Endothelial cell of umbilical vein (primary cell): ENCODE data around the gene VAV3. TPM values are rescaled to one million over a fixed set of nuclear protein-coding genes. Genes with fewer than 3 reads are reported as not detected.

Experiments used
- BruUV-seq: library from RNA; stranded (reverse); fragments of 400-500 nt; replicated peaks from 2 replicates; lab custom pipeline; 2021; lab: Mats Ljungman, UMichigan
- CTCF ChIA-PET: fragments of 300-600, 350-600 bp; sonication (Branson Sonifier 250); formaldehyde crosslinking; loops from one replicate; lab custom pipeline; 2021; ENCODE audit warnings: antibody characterized with exemption, inconsistent platforms; lab: Charles Lee
- POLR2A ChIA-PET: fragments of 300-600, 350-600 bp; sonication (Branson Sonifier 250); formaldehyde crosslinking; loops from one replicate; lab custom pipeline; 2021; ENCODE audit warnings: antibody characterized with exemption, inconsistent platforms; lab: Charles Lee
- DNase-seq: peaks from one replicate; pipeline ENCODE4 v3.0.0-alpha.2; 2011; ENCODE audit warnings: low read depth, low spot score
- FAIRE-seq: peaks from 2 replicates; lab custom pipeline; 2011; peaks lifted over from hg19 to GRCh38; lab: Jason Lieb, UNC
- H2AFZ ChIP-seq: 2 replicates; pipeline ENCODE4 v1.6.0; 2012; ENCODE audit warnings: low read depth, low read length, control low read depth, inconsistent platforms
- H3K27ac ChIP-seq: 2 replicates; pipeline ENCODE4 v1.5.1; 2011; ENCODE audit warnings: low read depth, mild to moderate bottlenecking, control low read depth, low read length, moderate library complexity; ENCODE audit not compliant: insufficient read depth
- H3K27me3 ChIP-seq, 2 experiments: 2 replicates each; pipeline versions ENCODE4 v1.6.0 to v1.6.1; 2011; ENCODE audit warnings: low read length in 2 of 2, mixed read lengths in 1 of 2; ENCODE audit not compliant: control insufficient read depth in 2 of 2, insufficient read depth in 2 of 2
- H3K36me3 ChIP-seq, 2 experiments: 2 replicates in 1 of 2; 3 replicates in 1 of 2; pipeline ENCODE4 v1.5.1; 2011; ENCODE audit warnings: low read length in 2 of 2, mild to moderate bottlenecking in 1 of 2, moderate library complexity in 1 of 2; ENCODE audit not compliant: control insufficient read depth in 2 of 2, insufficient read depth in 2 of 2; ENCODE audit errors: extremely low read depth in 1 of 2
- H3K4me1 ChIP-seq: 3 replicates; pipeline ENCODE4 v1.5.1; 2011; ENCODE audit warnings: mild to moderate bottlenecking, low read length; ENCODE audit not compliant: control insufficient read depth, insufficient read depth; ENCODE audit errors: extremely low read depth
- H3K4me2 ChIP-seq: 2 replicates; pipeline ENCODE4 v1.6.1; 2011; ENCODE audit warnings: low read length, control low read depth, mixed read lengths; ENCODE audit not compliant: insufficient read depth
- H3K4me3 ChIP-seq, 3 experiments: fragments of 200-600 bp in 1 of 3; sonication (generic), shearing (Covaris generic) in 1 of 3; replicated peaks in 1 of 3; 2 replicates each; pipeline ENCODE4 v1.5.1; 2011 to 2016; ENCODE audit warnings: control low read depth in 3 of 3, low read length in 3 of 3, mild to moderate bottlenecking in 2 of 3, inconsistent platforms in 1 of 3, low read depth in 1 of 3, moderate library complexity in 1 of 3; ENCODE audit not compliant: insufficient read depth in 1 of 3
- H3K79me2 ChIP-seq: 2 replicates; pipeline ENCODE4 v1.6.0; 2012; ENCODE audit warnings: low read length, inconsistent platforms; ENCODE audit not compliant: control insufficient read depth, insufficient read depth
- H3K9ac ChIP-seq: replicated peaks from 2 replicates; pipeline ENCODE3; 2011; ENCODE audit warnings: low read length, control low read depth; ENCODE audit not compliant: insufficient read depth; ENCODE audit errors: extremely low read depth
- H3K9me1 ChIP-seq: replicated peaks from 3 replicates; pipeline ENCODE4 v1.6.0; 2011; ENCODE audit warnings: mild to moderate bottlenecking, low read length; ENCODE audit not compliant: control insufficient read depth, insufficient read depth; ENCODE audit errors: extremely low read depth
- H3K9me3 ChIP-seq: replicated peaks from 2 replicates; pipeline ENCODE4 v1.5.1; 2012; ENCODE audit warnings: low read length, inconsistent platforms; ENCODE audit not compliant: control insufficient read depth, insufficient read depth
- H4K20me1 ChIP-seq: replicated peaks from 2 replicates; pipeline ENCODE3; 2011; ENCODE audit warnings: mild to moderate bottlenecking, low read length; ENCODE audit not compliant: control insufficient read depth, insufficient read depth; ENCODE audit errors: extremely low read depth
- CTCF ChIP-seq, 2 donors: IDR thresholded peaks; 1 replicate in 1 of 2; 2 replicates in 1 of 2; pipeline ENCODE4 v1.5.1; 2011; ENCODE audit warnings: low read length in 2 of 2, mild to moderate bottlenecking in 2 of 2, moderate library complexity in 2 of 2, control low read depth in 1 of 2, inconsistent platforms in 1 of 2, low read depth in 1 of 2; ENCODE audit not compliant: insufficient read depth in 1 of 2; ENCODE audit errors: extremely low read depth in 1 of 2
- EZH2 ChIP-seq: IDR thresholded peaks from 2 replicates; pipeline ENCODE4 v1.6.1; 2012; ENCODE audit warnings: borderline replicate concordance, low read depth, mild to moderate bottlenecking, moderate library complexity, low read length, inconsistent platforms; ENCODE audit not compliant: severe bottlenecking
- FOS ChIP-seq: IDR thresholded peaks from 2 replicates; pipeline ENCODE4 v1.6.1; 2011; ENCODE audit warnings: mild to moderate bottlenecking, low read length, moderate library complexity, borderline replicate concordance; ENCODE audit not compliant: insufficient read depth
- GATA2 ChIP-seq: IDR thresholded peaks from 2 replicates; pipeline ENCODE4 v1.7.0; 2011; ENCODE audit warnings: low read depth, mild to moderate bottlenecking, moderate library complexity, mixed read lengths, low read length; ENCODE audit not compliant: insufficient read length, insufficient read depth
- JUN ChIP-seq: IDR thresholded peaks from 2 replicates; pipeline ENCODE4 v1.6.1; 2011; ENCODE audit warnings: borderline replicate concordance, low read depth; ENCODE audit not compliant: insufficient read length, insufficient read depth
- MAX ChIP-seq: IDR thresholded peaks from 2 replicates; pipeline ENCODE4 v1.6.1; 2011; ENCODE audit not compliant: insufficient read depth, insufficient read length
- MYC ChIP-seq: IDR thresholded peaks from one replicate; pipeline ENCODE4 v1.6.1; 2011; ENCODE audit warnings: mild to moderate bottlenecking, low read depth, low read length
- POLR2A ChIP-seq: IDR thresholded peaks from 2 replicates; pipeline ENCODE4 v1.6.1; 2012; ENCODE audit warnings: low read depth, mild to moderate bottlenecking, control low read depth, low read length
- POLR2AphosphoS5 ChIP-seq: IDR thresholded peaks from 2 replicates; pipeline ENCODE4 v1.6.1; 2012; ENCODE audit warnings: low read depth, mild to moderate bottlenecking, control low read depth, low read length, moderate library complexity; ENCODE audit not compliant: insufficient read depth
- dilution Hi-C: fragments of 300-500 bp; cut with MboI; formaldehyde crosslinking; loops from one replicate; pipeline ENCODE4 v1.15.0; 2019; ENCODE audit warnings: low sequenced_read_pairs; ENCODE audit not compliant: extremely low pct_ligation_motif_present
- intact Hi-C: fragments of 100-400 bp; cut with micrococcal nuclease; formaldehyde crosslinking; loops from one replicate; pipeline ENCODE4 v1.10.0; 2022
- polyA plus RNA-seq, 4 experiments: library from polyadenylated mRNA; depleted of rRNA in 3 of 4; stranded (reverse) in 3 of 4; unstranded in 1 of 4; fragments of >200 nt; gene quantifications; 2 replicates each; pipeline versions ENCODE4 v1.2.1 to v1.2.3, GENCODE V29; 2011 to 2012; ENCODE audit warnings: missing spikeins in 1 of 4
- total RNA-seq: library from RNA; stranded (reverse); gene quantifications from 2 replicates; pipeline ENCODE4 v1.2.3, GENCODE V29; 2021

Gene VAV3
- total and polyA plus RNA-seq, 2 donors (not counting 3 experiments of a cell fraction or from before 2014, with no cell fraction given), result 0.18 to 1.5 TPM

GRCh38 chr1:107842241-107842640 is 122.7 kb downstream of the VAV3 start:
- no peak for TF ChIP-seq JUN
- CTCF ChIA-PET, result no interaction called here
- Histone ChIP-seq H3K79me2 (no peaks in the 10 kb centered on the region), H3K9me3 (no peaks in the 10 kb centered on the region), H3K36me3 (no peaks in the 10 kb centered on the region), H4K20me1 (no peaks in the 10 kb centered on the region), H3K9ac (no peak overlapping the region), H3K27ac (no peak overlapping the region), H2AFZ (no peak overlapping the region), H3K4me2 (no peak overlapping the region), H3K4me3 (no peak overlapping the region), H3K9me1 (no peaks in the 10 kb centered on the region), H3K27me3 (peaks cover 0 to 6% of the 10 kb centered on the region in 2 experiments), H3K4me1 (no peaks in the 10 kb centered on the region)
- FAIRE-seq, result no peak
- dilution Hi-C loops, result no loop called here
- no peak for DNase-seq
- POLR2A ChIA-PET, result no interaction called here
- no TSS peak for BruUV-seq
- intact Hi-C loops, result no loop called here

GRCh38 chr1:107840725-107841124 is 124.3 kb downstream of the VAV3 start:
- ChIA-PET CTCF (no interaction called here), POLR2A (no interaction called here)
- no peak overlapping the region for H3K9ac ChIP-seq
- H3K36me3 ChIP-seq, result no peaks in the 10 kb centered on the region
- H3K27me3 ChIP-seq, result peaks cover 0 to 6% of the 10 kb centered on the region in 2 experiments
- intact Hi-C loops, result no loop called here
- H3K4me3 ChIP-seq, result no peak overlapping the region
- H3K4me1 ChIP-seq, result no peaks in the 10 kb centered on the region
- TF ChIP-seq CTCF (IDR thresholded peaks at IDR 0.05; ENCODE audit: extremely low read depth in 1 of 2, insufficient read depth in 1 of 2, low read depth in 1 of 2, low read length in 2 of 2), result no peak
- no peak for TF ChIP-seq MYC
- no peak for TF ChIP-seq POLR2A
- TF ChIP-seq GATA2, result no peak
- no peak for TF ChIP-seq JUN
- no peak for TF ChIP-seq MAX
- TF ChIP-seq POLR2AphosphoS5, result no peak
- TF ChIP-seq EZH2, result no peak
- no peak for TF ChIP-seq FOS
- peak; percentile 11 for DNase-seq
- BruUV-seq, result no TSS peak
- no peaks in the 10 kb centered on the region for H3K9me3 ChIP-seq
- H3K4me2 ChIP-seq, result no peak overlapping the region
- no peak overlapping the region for H2AFZ ChIP-seq
- dilution Hi-C loops, result no loop called here
- H4K20me1 ChIP-seq, result no peaks in the 10 kb centered on the region
- H3K79me2 ChIP-seq, result no peaks in the 10 kb centered on the region
- H3K27ac ChIP-seq, result no peak overlapping the region
- no peaks in the 10 kb centered on the region for H3K9me1 ChIP-seq
- no peak for FAIRE-seq
